ENCODE results near the gene RNASE7.

Gene RNASE7

DNA sequence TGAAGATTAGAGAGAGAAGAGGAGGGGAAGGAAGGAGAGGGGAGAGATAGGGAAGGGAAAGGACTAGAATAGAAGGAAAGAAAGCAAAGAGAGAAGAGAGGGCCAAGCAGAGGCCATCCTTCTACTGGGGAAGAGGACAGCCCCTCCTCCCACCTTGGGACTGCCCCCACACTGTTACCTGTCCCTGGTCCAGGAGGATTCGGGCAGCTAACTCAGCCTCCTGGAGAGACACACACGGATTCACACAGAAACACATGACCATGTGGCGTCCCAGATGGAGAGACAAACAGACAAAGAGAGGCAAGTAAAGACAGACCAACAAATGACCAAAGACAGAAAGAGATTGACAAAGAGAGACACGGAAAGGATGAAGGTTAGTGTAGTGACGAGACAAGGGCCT is 19.5 kb upstream of the RNASE7 start:
- TF ChIP-seq CTCF (IDR thresholded peaks at IDR 0.05; ENCODE audit: control extremely low read depth, extremely low read depth, low read depth, missing control alignments), result no peak
- ChIA-PET CTCF (interaction anchor here (1.8 to 2.0 kb wide), 2 partner anchors 9 to 17 kb away, joined by 8 to 21 read pairs; no protein-coding TSS in a partner anchor), POLR2A (interaction anchor here (0.7 kb wide), 1 partner anchor 287 kb away, joined by 7 read pairs; no protein-coding TSS in a partner anchor)
- no peak for DNase-seq (ENCODE audit: extremely low spot score)

- ChIA-PET POLR2A (no interaction called here), CTCF (interaction anchor here (1.8 to 2.0 kb wide), 2 partner anchors 10 to 17 kb away, joined by 8 to 21 read pairs; no protein-coding TSS in a partner anchor)
- no peak for TF ChIP-seq CTCF (IDR thresholded peaks at IDR 0.05; ENCODE audit: control extremely low read depth, extremely low read depth, low read depth, missing control alignments)
- no peak for DNase-seq (ENCODE audit: extremely low spot score)
Measured at GRCh38 chr14:21023174-21023573, 19.0 kb upstream of the RNASE7 start.

GRCh38 chr14:21023817-21024584 is 18.2 kb upstream of the RNASE7 start:
- ChIA-PET CTCF (interaction anchor here (1.8 to 2.0 kb wide), 2 partner anchors 10 to 16 kb away, joined by 8 to 21 read pairs; no protein-coding TSS in a partner anchor), POLR2A (interaction anchor here (0.6 kb wide), 1 partner anchor 561 kb away, joined by 4 read pairs; no protein-coding TSS in a partner anchor)
- DNase-seq (ENCODE audit: extremely low spot score), result no peak
- no peak for TF ChIP-seq CTCF (IDR thresholded peaks at IDR 0.05; ENCODE audit: control extremely low read depth, extremely low read depth, low read depth, missing control alignments)

DNA sequence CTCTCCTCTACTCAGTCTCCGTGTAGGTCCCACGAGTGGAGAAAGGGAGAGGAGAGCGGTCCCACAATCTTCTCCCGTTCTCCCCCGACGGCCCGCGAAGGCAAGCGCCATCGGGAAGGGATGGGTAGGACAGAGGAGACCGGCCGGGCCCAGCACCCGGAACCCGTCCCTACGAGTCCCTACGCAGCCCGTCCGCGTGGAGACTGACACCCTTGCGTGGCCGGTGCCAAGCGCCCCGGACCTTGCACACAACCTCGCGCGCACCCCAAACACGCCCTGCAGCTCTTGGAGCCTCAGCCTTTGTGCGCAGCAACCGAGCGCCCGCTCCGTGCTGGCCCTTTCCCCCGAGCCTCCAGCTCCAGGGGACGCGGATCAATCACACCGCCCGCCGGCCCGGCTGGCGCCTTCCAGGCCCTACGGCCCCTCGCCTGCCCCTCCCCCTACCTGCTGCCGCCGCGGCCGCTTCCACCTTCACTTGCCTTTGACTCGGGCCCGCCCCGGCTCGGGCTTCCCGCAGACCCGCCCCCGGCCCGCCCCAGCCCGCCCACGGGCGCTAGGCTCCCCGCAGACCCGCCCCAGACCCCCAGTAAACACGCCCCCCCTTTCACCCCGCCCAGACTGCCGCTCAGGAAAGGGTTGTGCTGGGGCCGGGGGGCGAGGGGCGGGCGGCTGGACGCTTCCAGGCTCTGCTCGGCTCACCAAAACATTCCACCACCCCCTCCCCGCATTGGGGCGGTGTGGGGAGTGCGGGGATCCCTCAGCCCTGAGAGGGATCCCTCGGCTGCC is 17.4 kb upstream of the RNASE7 start, which contains the start of gene NDRG2:
Gene NDRG2 (minus strand): TSS at position 477 of the 786 bp plus-strand sequence. CDS start 1,746 bp downstream, outside the sequence.
- POLR2A ChIA-PET, result no interaction called here
- CTCF ChIA-PET, result interaction anchor here (1.8 kb wide), 1 partner anchor 11 kb away, joined by 21 read pairs; no protein-coding TSS in a partner anchor
- no peak for TF ChIP-seq CTCF (IDR thresholded peaks at IDR 0.05; ENCODE audit: control extremely low read depth, extremely low read depth, low read depth, missing control alignments)

GRCh38 chr14:21025371-21026273 is 16.5 kb upstream of the RNASE7 start:
- ChIA-PET POLR2A (no interaction called here), CTCF (interaction anchor here (0.7 to 2.0 kb wide), 5 partner anchors 8 to 67 kb away, joined by 3 to 11 read pairs (median 4); no protein-coding TSS in a partner anchor)
- TF ChIP-seq CTCF (IDR thresholded peaks at IDR 0.05; ENCODE audit: control extremely low read depth, extremely low read depth, low read depth, missing control alignments), result no peak
- no peak for DNase-seq (ENCODE audit: extremely low spot score)

More for the DNA sequence above, 17.4 kb upstream of the RNASE7 start, which contains the start of gene NDRG2:
- peak; percentile 72 for DNase-seq (ENCODE audit: extremely low spot score)
